NOMO-1 treated with DMSO at 0.1 percent for 48 hours (cell line): ENCODE results near the gene DUS3L.
"Not testable (repeated sequence)": the region's sequence is repeated elsewhere in the genome, so short reads cannot be mapped to it uniquely, and the experiment has no call there.

ENCODE experiments used
- DNase-seq: peaks from one replicate; lab custom pipeline; 2025; ENCODE audit not compliant: unreplicated experiment; lab: John Stamatoyannopoulos, UW

The DUS3L gene

DNA sequence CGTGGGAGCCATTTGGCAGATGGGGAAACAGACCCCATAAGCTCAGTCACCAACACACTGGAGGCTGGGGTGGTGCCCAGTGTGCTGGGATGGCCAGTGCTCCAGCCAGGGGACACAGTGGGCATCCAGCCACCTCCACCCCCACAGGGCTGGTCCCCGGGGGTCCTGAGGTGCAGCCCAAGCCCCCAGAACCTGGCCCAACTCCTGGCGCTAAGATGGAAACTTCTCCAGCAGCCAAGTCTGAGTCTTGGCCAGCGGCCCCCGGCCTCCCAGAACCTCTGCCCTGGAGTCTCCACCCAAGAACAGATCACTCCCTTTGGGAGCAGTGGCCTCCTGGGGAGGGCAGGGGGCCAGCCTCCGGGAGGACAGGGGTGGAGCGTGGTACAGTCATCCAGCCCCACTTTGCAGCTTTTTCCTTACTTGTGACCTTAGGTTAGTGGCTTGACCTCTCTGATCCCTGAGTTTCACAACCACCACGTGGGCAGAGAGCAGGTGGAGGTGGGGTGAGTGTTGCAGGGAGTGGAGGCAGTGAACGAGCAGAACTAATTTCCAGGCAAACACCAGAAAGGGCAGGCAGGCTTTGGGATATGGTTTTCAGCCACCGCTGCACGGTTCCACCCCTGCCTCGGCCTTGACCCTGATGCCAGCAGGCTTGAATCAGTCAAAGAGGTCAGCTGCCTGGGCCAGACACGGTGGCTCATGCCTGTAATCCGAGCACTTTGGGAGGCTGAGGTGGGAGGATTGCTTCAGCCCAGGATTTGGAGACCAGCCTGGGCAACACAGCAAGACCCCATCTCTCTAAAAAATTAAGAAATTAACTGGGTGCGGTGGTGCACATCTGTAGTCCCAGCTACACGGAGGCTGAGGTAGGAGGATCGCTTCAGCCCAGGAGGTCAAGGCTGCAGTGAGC, 9.7 kb upstream of the DUS3L start:
- DNase-seq = no peak

GRCh38 chr19:5799247-5800241, 8.6 kb upstream of the DUS3L start:
- DNase-seq = no peak

DNA sequence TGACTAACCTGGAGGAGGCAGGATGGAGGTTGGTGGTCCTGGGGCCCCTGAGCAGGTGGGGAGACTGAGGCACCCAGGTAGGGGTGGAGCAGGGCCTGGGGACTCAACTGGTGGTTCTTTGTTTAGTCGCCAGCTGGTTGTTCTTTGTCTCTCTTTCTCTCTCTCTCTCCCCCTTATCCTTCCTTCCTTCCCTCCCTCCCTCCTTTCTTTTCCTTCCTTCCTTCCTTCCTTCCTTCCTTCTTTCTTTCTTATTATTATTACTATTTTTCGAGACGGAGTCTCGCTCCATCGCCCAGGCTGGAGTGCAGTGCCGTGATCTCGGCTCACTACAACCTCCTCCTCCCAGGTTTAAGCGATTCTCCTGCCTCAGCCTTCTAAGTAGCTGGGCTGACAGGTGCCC, 7.3 kb upstream of the DUS3L start:
- DNase-seq = no peak

- DNase-seq = no peak
These were observed 4.5 kb upstream of the DUS3L start for GRCh38 chr19:5795382-5795919.

DNA sequence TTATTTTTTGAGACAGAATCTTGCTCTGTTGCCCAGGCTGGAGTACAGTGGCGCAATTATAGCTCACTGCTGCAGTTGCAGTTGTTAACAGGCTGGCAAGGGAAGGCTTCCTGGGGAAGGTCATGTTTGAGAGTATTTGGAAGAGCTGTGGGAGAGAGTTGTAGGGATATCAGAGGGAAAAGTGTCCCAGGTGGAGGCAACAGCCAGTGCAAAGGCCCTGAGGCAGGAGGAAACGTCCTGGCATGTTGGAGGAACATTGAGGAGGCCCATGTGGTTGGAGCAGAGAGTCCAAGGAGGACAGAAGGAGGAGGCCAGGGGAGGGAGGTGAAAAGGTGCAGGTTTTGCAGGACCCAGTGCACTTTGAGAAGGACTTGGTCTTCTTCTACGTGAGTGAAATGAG, 2.2 kb upstream of the DUS3L start:
- DNase-seq = no peak

DNA sequence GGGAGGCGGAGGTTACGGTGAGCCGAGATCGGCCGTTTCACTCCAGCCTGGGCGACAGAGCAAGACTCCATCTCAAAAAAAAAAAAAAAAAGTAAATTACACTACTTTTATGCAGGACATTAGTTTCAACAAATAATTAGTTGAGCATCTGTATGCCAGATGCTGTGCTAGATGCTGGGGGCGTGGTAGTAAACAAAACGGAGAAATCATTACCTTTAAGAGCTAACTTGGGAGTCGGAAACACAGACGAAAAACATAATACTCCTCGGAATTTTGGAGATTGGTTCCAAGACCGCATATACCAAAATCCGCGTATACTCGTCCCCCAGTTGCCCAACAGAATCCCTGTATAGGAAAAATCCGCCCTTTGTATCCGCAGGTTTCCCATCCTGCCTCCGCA, 1.3 kb upstream of the DUS3L start:
- DNase-seq = no peak

DNA sequence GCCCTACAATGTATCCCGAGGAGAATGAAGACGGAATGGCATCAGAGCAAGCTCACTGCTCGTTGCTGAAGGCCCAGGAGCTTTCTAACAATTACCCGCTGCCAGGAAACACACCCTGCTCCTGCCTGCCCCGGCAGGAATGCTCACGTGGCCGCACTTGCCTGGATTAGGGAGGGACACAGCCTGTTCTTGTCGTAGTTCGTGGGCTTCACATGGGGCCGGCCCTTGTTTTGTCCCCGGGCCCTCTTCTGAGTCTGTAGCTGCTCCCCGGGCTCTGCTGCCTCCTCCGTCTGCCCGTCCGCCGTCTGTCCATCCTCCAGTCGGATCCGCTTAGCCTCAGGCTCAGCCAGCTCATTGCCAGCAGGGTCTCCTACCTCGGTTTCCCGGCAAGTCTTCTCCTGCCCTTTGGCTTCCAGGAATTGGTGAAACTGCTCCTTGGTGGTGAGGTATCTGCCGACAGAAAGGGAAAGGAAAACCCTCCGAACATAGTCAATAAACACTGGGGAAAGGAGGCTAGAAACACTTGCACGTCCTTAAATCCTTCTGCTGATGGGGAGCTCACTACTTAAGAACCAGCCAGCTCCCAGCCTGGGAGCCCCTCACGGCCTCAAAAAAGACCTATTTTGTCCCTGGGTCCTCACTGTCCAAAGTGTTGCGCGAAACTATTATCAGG, 941 bp downstream of the DUS3L start:
- no peak for DNase-seq

GRCh38 chr19:5789351-5789761, 1.6 kb downstream of the DUS3L start:
- no peak for DNase-seq

DNA sequence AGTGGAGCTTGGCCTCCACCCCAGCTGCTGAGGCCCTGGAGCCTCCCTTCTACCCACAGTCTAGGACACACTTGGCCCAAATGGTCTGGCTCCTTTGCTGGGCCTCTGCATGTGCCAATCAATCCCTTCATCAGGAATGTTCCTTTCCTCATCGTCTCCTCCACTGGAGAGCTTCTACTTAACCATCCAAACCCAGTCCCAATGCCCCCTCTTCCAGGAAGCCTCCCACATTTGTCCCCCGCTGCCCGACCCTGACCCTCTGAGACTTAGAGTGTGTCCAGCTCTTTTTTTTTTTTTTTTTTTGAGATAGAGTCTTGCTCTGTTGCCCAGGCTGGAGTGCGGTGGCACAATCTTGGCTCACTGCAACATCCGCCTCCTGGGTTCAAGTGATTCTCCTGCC, 2.5 kb downstream of the DUS3L start:
- no peak for DNase-seq

- DNase-seq = no peak
These were observed 3.4 kb downstream of the DUS3L start for GRCh38 chr19:5787409-5788182.

DNA sequence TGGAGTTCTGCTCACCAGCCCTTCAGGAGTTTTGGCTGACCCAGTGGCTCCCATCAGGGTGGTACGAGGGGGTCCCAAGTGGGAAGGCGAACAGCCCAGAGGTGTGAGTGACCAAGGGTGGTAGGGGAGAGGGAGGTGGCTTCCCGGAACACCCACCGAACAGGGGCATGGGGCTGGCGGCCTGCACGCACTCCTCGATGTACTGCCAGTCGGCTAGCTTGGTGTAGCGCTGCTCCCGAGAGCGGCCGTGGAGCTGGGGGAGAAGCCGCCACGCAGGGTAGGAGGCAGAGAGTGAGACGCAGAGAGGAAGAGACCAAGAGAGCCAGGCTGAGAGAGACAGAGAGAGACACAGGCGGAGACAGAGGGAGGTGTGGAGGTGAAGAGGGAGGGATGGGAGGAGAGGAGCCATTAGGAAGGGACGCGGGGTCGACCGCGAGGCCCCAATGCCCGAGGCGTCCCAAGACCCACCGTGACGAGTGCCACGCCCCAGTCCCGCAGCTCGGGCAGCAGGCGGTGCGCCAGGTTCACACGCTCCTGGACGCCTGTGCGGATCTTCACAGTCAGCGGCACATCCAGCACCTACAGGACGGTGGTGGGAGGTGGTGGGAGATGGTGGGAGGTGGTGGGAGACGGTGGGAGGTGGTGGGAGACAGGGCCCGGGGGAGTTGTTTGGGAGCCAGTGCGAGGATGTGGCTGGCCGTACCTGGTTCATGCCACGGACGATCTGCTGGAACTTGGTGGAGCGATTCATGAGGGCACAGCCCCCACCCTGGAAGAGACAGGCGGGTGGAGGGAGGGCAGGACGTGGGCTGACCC, 4.2 kb downstream of the DUS3L start:
- no peak for DNase-seq

DNA sequence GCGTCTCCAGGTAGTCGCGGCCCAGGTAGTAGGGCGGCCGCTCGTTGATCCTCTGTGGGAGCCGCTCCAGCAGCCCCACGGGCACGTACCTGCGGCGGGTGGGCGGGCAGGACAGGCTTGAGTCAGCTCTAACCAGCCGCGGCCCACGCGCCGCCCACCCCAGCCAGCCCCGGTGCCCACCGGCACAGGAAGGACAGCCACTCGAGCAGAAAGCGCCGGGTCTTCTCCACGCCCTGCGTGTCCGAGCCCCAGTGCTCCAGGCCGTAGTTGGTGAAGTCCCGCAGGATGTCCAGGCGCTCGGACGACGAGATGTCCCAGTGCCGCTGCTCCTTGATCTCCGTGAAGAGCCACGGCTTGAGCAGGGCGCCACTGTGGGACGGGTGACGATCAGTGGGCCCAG, 5.5 kb downstream of the DUS3L start:
- no peak for DNase-seq

DNA sequence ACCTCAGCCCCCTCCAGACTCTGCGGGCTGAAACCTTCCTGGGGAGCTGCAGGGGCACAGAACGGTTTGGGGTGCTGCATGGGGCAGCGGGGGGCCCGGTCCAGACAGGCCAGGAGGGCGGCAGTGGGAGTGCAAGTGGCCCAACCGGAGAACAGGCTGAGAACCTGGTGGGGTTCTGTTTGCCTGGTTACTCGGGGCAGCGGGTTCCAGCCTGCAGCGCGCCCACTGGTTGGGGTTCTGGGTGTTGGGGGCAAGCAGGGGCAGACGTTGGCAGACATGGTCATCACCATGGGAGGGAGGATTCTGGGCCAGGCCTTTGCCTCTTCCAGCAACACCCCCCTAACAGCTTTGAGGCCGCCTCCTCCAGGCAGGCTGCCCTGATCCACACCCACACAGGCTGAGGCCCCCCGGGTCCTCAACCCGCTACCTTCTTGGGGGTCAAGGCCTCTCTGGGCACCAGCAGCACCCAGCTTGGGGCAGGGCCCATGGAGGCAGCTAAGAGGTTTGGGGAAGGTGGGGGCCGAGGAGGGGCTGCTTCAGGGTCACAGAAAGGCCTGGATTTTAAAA, 6.3 kb downstream of the DUS3L start, which contains the start of gene PRR22:
TSS of gene PRR22 (minus strand) at position 166 of the 567 bp plus-strand sequence. CDS start at position 80, 86 bp downstream.
- DNase-seq = no peak

DNA sequence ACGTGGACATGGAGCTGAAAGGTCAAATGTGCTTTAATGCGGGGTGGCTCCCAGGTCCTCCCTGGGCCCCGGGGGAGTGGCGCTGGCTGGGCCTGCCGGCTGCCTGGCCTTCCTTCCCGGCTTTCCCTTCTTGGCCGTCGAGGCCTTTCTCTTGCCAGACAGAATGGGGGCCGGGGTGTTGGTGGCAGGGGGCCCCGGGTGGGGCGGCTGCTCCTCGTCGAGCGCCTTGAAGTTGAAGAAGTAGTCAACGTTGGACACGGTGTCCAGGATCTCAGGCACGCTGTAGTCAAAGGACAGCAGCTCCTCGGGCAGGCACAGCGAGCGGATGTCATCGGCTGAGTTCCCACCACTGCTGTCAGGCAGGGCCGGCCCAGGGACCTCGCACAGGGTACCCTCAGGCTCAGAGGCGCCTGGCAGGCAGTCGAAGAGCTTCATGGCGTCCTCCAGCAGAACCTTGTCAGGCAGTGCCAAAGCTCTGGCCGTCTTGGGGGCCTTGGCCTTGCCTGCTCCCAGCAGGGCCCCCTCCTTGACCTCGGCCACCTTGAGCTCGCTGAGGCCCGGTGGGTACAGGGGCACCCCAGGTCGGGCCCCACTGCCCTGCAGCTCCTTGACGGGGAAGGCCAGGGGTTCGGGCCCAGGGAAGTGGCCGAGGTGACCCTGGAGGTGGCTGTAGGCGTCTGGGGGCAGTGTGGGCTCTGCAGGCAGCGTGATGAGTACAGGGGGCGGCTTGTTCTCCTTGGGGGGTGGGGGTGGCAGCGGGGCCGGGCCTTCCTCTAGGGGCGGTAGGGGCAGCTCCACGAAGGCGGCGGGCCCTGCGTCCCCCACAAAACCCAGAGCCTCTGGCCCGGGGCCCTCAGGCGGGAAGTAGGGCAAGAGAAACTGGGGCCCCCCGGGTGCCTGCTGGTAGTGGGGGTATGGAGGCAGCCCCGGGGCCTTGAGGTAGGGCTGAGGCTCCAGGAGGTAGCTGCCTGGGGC, 7.7 kb downstream of the DUS3L start:
- no peak for DNase-seq

- DNase-seq = no peak
These were observed 8.6 kb downstream of the DUS3L start for GRCh38 chr19:5782322-5782721.

- not testable (repeated sequence) for DNase-seq
These were observed 10.0 kb downstream of the DUS3L start for GRCh38 chr19:5780916-5781315.

DNA sequence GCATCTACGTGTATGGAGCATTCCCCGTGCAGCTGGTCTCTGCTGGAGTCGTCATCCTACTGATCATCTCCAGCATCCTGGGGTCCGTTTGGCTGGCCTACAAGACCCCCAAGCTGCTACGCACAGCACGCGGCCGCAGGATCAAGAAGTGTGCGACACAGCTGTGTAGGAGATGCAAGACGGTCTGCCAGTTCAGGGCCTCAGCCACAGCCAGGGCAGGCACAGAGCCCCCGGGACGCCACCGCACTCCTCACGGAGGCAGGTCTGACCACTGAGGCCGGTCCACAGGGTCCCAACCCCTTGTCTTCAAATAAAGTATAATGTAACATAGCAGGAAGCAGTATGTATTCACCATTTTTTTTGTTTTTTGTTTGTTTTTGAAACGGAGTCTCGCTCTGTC, 12.6 kb downstream of the DUS3L start:
- no peak for DNase-seq
